ENCODE data around the gene ERBB2. TPM values are rescaled to one million over a fixed set of nuclear protein-coding genes. Genes with fewer than 3 reads are reported as not detected.
A peak's percentile ranks its signal among the peaks of the same experiment; 100 is the strongest.

Gene ERBB2
- total RNA-seq, 1 donor from 2014 or later: 4.1 TPM

DNA sequence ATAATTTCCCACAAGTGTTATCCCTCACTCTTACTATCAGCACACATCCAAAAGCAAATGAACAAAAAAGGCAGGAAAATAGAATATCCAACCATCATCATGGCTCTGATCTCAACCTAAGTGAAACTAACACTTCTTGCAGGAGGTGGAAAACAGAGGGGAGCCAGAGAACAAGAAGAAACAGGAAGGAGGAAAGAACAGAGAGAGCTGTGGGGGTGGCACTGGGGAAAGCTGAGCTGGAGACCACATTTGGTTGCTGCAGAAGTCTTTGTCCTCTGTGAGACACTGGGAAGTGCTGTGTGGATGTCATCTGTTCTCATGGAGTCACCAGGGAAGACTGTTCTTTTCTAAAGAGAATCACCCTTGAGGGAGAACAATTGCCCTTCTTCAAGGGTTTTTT is 72.6 kb downstream of the ERBB2 start:
- Mint-ChIP-seq H3K4me3 (ENCODE audit: low read depth) (peak overlapping the region; percentile 42), H3K27ac (peak overlapping the region; percentile 41), H3K4me1 (ENCODE audit: low read depth) (peaks cover 84% of the 10 kb centered on the region), H3K9me3 (no peaks in the 10 kb centered on the region), H3K27me3 (ENCODE audit: low read depth) (no peaks in the 10 kb centered on the region), H3K36me3 (ENCODE audit: low read depth) (peaks cover 54% of the 10 kb centered on the region)
- intact Hi-C loops (cut with micrococcal nuclease): no loop called here
- DNase-seq (ENCODE audit: low spot score): no peak

DNA sequence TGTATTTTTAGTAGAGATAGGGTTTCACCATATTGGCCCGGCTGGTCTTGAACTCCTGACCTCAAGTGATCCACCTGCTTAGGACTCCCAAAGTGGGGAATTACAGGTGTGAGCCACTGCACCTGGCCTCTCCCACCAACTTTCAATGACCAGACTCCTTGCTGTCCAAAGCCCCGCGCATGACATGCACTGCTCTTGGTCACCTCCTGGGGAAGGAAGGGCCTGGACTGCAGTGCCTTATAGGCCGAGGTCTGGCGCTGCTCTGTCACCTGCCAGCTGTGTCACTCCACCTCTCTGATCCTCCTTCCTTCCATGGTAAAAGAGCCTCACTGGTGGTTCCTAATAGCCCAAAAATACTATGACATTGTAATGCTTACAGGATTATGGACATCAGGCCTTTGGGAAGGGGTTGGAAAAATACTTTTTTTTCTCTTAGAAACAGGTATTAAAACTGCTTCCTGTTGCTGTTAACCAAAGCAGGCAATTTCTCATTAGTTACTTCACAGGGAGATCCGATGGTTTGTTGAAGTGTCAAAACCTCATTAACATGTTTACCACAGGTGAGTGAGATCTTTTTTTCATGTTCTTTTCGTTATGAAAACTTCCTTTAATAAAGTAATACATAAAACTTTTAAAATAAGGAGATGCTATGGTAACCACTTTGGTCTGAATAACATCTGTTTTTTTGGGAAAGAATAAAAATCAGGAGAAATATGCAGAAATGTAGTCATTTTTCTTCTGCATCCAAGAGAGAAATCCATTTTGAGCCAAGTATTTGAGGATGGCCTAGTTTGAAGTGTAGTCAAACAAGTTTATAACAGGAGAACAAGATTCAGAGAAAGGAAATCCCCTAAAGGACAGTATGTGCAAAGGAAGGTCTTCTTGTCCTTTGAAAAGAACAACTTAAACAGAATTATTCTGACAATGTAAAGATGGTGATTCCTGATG is 73.4 kb downstream of the ERBB2 start:
- intact Hi-C loops (cut with micrococcal nuclease): no loop called here
- no peaks in the 10 kb centered on the region for H3K27me3 Mint-ChIP-seq (ENCODE audit: low read depth)
- H3K9me3 Mint-ChIP-seq: no peaks in the 10 kb centered on the region
- H3K4me3 Mint-ChIP-seq (ENCODE audit: low read depth): no peak overlapping the region
- peaks cover 87% of the 10 kb centered on the region for H3K4me1 Mint-ChIP-seq (ENCODE audit: low read depth)
- no peak for DNase-seq (ENCODE audit: low spot score)
- peak overlapping the region; percentile 14 for H3K27ac Mint-ChIP-seq
- H3K36me3 Mint-ChIP-seq (ENCODE audit: low read depth): peaks cover 50% of the 10 kb centered on the region

DNA sequence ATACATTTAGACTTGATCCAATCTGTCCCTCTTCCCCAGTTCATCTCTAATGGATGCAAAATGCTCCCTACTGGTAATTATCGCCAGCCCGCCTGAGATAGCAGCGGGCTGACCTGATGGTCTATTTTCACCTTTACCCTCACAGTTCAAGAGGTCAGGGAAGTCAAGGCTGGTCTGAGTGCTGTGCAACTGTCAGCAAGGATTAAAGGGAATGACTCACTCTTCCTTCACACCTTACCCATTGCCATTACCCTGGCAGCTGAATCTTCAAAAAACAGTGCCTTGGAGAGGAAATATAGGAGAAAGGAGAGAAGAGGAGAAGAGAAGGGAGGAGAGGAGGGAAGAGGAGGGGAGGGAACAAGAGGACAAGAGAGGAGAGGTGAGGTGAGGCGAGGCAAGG is 74.2 kb downstream of the ERBB2 start:
- intact Hi-C loops (cut with micrococcal nuclease): no loop called here
- H3K4me1 Mint-ChIP-seq (ENCODE audit: low read depth): peaks cover 81% of the 10 kb centered on the region
- DNase-seq (ENCODE audit: low spot score): no peak
- peak overlapping the region; percentile 59 for H3K4me3 Mint-ChIP-seq (ENCODE audit: low read depth)
- H3K27me3 Mint-ChIP-seq (ENCODE audit: low read depth): no peaks in the 10 kb centered on the region
- H3K27ac Mint-ChIP-seq: peak overlapping the region; percentile 84
- H3K36me3 Mint-ChIP-seq (ENCODE audit: low read depth): peaks cover 43% of the 10 kb centered on the region
- H3K9me3 Mint-ChIP-seq: no peaks in the 10 kb centered on the region

DNA sequence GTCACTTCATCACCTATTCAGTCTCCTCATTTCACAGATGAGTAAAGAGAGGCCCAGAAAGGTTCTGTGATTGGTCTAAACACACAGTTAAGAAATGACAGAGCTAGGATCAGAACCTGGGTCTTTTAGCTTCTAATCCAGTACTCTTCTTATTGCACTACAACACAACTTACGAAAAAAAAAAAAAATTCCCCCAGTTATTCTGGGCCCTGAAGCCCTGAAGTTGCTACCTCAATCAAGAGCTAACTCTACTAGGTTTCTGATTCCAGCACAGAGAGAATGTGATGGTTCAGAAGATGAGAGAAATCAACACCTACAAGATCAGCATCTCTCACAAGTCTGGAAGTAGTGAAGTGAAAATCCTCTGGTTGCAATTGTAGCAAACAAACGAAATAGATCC is 75.2 kb downstream of the ERBB2 start:
- Mint-ChIP-seq H3K27me3 (ENCODE audit: low read depth) (no peaks in the 10 kb centered on the region), H3K36me3 (ENCODE audit: low read depth) (peaks cover 44% of the 10 kb centered on the region), H3K4me1 (ENCODE audit: low read depth) (peaks cover 75% of the 10 kb centered on the region), H3K4me3 (ENCODE audit: low read depth) (peak overlapping the region; percentile 41), H3K9me3 (no peaks in the 10 kb centered on the region), H3K27ac (peak overlapping the region; percentile 17)
- intact Hi-C loops (cut with micrococcal nuclease): no loop called here
- no peak for DNase-seq (ENCODE audit: low spot score)

DNA sequence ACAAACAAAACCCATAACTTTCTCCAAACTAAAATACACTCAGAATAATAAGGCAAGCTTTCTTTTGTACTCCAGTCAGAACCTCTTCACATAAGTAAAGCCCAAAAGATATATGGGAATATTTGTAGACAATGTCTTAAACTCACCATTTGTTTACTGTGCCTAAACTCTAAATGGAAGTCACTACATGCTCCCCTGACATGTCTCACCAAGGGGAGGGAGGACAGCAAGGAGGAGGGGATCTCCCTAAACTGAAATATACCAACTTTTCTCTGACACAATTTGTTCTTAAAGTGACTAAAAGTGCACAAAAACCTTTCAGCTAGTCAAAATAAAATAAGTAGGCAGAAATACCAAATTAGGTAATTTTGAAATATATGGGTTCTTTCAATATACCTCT is 76.4 kb downstream of the ERBB2 start:
- H3K27me3 Mint-ChIP-seq (ENCODE audit: low read depth): no peaks in the 10 kb centered on the region
- no peak for DNase-seq (ENCODE audit: low spot score)
- peak overlapping the region; percentile 71 for H3K27ac Mint-ChIP-seq
- peak overlapping the region; percentile 71 for H3K4me3 Mint-ChIP-seq (ENCODE audit: low read depth)
- intact Hi-C loops (cut with micrococcal nuclease): no loop called here
- H3K9me3 Mint-ChIP-seq: no peaks in the 10 kb centered on the region
- H3K4me1 Mint-ChIP-seq (ENCODE audit: low read depth): peaks cover 71% of the 10 kb centered on the region
- peaks cover 46% of the 10 kb centered on the region for H3K36me3 Mint-ChIP-seq (ENCODE audit: low read depth)

DNA sequence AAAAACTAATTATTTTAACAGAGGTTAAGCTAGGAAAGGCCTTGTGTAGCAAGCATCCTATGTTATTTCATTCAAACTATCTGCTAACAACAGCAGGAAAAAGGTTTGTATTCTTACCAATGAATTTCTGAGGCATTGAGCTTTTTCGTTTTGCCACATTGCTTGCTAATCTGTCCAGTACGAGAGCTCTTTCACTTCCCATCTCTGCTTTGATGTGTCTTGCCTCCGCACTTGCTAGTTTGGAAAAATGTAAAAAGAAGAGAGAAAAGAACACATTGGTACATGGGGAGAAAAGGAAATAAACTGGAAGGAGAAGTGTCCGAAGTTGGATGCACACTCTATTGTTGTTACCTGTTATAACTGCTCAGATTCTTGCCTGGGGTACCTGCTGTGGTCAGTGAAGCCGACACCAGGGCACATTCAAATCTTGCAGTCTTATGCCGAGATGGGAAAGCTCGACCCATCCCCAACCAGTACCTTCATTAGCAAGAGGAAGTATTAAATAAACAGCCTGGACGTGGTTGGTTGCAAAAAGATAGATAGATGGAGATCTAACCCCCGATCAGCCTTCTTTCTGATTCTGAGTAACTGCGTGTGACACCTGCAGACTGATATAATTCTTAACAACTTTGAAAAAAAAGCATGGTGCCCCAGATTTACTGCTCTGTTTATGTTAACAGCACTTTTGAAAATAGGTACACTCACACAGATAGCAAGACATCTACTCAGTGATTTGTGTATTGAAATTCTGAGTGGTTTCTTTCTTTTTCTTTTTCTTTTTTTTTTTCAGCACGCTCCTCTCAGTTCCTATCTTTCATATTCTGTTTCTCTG is 77.9 kb downstream of the ERBB2 start:
- intact Hi-C loops (cut with micrococcal nuclease): loop anchor here (1.0 kb wide), 2 partner anchors 7 to 14 kb away; no protein-coding TSS in a partner anchor
- no peaks in the 10 kb centered on the region for H3K27me3 Mint-ChIP-seq (ENCODE audit: low read depth)
- peaks cover 72% of the 10 kb centered on the region for H3K4me1 Mint-ChIP-seq (ENCODE audit: low read depth)
- H3K9me3 Mint-ChIP-seq: no peaks in the 10 kb centered on the region
- H3K27ac Mint-ChIP-seq: peak overlapping the region; percentile 77
- peak overlapping the region; percentile 84 for H3K4me3 Mint-ChIP-seq (ENCODE audit: low read depth)
- peaks cover 45% of the 10 kb centered on the region for H3K36me3 Mint-ChIP-seq (ENCODE audit: low read depth)
- no peak for DNase-seq (ENCODE audit: low spot score)

Other genes with a start within 250 kb of the ERBB2 start
- gene MED1, start 248.8 kb upstream of the ERBB2 start, total RNA-seq: 63.7 and 64.1 TPM in 2 replicates
- gene CDK12, start 238.6 kb upstream of the ERBB2 start, total RNA-seq: 83.9 TPM in 2 replicates
- gene NEUROD2, start 92.1 kb upstream of the ERBB2 start, total RNA-seq: not detected in 2 replicates
- not detected in 2 replicates for gene PPP1R1B, start 73.1 kb upstream of the ERBB2 start, total RNA-seq
- 51.5 and 54.4 TPM in 2 replicates for gene STARD3, start 62.9 kb upstream of the ERBB2 start, total RNA-seq
- 0.76 and 0.87 TPM in 2 replicates for gene TCAP, start 34.7 kb upstream of the ERBB2 start, total RNA-seq
- not detected in 2 replicates for gene PNMT, start 31.6 kb upstream of the ERBB2 start, total RNA-seq
- gene PGAP3, start 12.0 kb upstream of the ERBB2 start, total RNA-seq: 12.9 and 14.0 TPM in 2 replicates
- 36.2 and 38.8 TPM in 2 replicates for gene MIEN1, start 30.5 kb downstream of the ERBB2 start, total RNA-seq
- gene GRB7, start 37.9 kb downstream of the ERBB2 start, total RNA-seq: 0.39 and 0.74 TPM in 2 replicates
- gene IKZF3, start 164.2 kb downstream of the ERBB2 start, total RNA-seq: 18.3 and 20.3 TPM in 2 replicates
- gene ZPBP2, start 168.1 kb downstream of the ERBB2 start, total RNA-seq: not detected in 2 replicates
- 24.6 and 26.3 TPM in 2 replicates for gene GSDMB, start 218.6 kb downstream of the ERBB2 start, total RNA-seq
- gene ORMDL3, start 227.5 kb downstream of the ERBB2 start, total RNA-seq: 66.1 and 74.3 TPM in 2 replicates
- gene LRRC3C, start 227.7 kb downstream of the ERBB2 start, total RNA-seq: not detected in 2 replicates

Data from activated T-helper 2 cell treated with anti-CD3 and anti-CD28 coated beads, Interferon-gamma antibody, Interleukin-2, Interleukin-4, amounts not matched to agents 10 μg/mL and 5 μg/mL and 100 μg/mL, durations not matched to agents 14 hours and 24 hours and 36 hours (primary cell).